ENCODE measurements around the gene APOM. TPM values are rescaled to one million over a fixed set of nuclear protein-coding genes. Genes with fewer than 3 reads are reported as not detected.

APOM gene
- total RNA-seq, 4 donors from 2014 or later, result 1.8 to 7.9 (median 2.4) TPM

DNA sequence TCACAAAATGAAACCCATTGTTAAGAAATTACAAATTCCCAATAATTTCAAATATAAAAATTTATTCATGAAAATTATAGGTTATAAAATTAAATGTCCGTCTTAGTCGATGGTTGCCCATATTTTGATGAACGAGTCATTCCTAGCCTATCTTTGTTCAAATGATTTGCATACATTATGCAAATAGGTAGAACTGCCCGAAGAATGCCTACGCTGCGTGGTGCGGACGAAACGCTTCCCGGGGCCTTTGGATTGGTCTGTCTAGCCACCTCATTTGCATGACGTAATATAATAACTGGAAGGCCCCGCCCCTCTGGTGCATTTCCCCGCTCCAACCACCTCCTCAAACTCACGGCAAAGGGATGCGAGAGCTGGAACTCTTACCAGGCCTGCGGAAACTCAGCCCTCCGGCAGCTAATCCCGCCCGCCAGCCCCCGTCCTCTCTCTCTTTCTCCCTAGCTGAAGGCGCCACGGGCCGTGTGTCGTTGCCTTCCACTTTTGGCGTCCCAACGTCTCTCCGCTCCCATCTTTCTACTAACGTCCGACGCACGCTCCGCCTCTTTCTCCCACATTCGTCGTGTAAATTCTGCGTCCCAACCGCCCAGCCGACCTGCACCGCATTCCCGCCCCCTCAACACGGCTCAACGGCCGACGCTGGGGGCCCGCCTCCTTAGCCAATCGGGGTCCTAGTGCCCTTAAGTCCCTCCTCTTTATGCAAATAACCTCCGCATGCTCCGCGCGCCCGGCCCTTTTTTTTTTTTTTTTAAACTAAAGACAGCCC is 35.7 kb upstream of the APOM start:
- ATAC-seq, result peak; percentile 86 to 87
- peak; percentile 97 to 99 for DNase-seq
- no peaks in the 10 kb centered on the region for H3K9me3 ChIP-seq
- TF ChIP-seq POLR2A (IDR thresholded peaks at IDR 0.05), result peak; percentile 69 to 90
- TF ChIP-seq, protein P1, sequence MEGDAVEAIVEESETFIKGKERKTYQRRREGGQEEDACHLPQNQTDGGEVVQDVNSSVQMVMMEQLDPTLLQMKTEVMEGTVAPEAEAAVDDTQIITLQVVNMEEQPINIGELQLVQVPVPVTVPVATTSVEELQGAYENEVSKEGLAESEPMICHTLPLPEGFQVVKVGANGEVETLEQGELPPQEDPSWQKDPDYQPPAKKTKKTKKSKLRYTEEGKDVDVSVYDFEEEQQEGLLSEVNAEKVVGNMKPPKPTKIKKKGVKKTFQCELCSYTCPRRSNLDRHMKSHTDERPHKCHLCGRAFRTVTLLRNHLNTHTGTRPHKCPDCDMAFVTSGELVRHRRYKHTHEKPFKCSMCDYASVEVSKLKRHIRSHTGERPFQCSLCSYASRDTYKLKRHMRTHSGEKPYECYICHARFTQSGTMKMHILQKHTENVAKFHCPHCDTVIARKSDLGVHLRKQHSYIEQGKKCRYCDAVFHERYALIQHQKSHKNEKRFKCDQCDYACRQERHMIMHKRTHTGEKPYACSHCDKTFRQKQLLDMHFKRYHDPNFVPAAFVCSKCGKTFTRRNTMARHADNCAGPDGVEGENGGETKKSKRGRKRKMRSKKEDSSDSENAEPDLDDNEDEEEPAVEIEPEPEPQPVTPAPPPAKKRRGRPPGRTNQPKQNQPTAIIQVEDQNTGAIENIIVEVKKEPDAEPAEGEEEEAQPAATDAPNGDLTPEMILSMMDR (IDR thresholded peaks at IDR 0.05 in 4 of 5, conservative IDR thresholded peaks at IDR 0.05 in 1 of 5), result no peak
- peaks cover 19 to 21% of the 10 kb centered on the region in 2 donors for H3K4me1 ChIP-seq
- in situ Hi-C loops (cut with MboI; ENCODE audit: low sequenced_read_pairs in 4 of 4) (no loop called here), intact Hi-C loops (cut with DNase I; ENCODE audit: low total_unique reads) (loop anchor here (1.0 to 10.0 kb wide), 6 partner anchors 32 to 1005 kb away; partner anchors contain the start of genes ATP6V1G2, BAG6, FKBPL and MRPS18B)
- peaks cover 0 to 23% of the 10 kb centered on the region in 2 donors for H3K36me3 ChIP-seq
- peak overlapping the region; percentile 62 to 95 (median 82) for H3K4me3 ChIP-seq
- peak overlapping the region; percentile 91 to 97 (median 96) for H3K27ac ChIP-seq
- H3K27me3 ChIP-seq, result no peaks in the 10 kb centered on the region

DNA sequence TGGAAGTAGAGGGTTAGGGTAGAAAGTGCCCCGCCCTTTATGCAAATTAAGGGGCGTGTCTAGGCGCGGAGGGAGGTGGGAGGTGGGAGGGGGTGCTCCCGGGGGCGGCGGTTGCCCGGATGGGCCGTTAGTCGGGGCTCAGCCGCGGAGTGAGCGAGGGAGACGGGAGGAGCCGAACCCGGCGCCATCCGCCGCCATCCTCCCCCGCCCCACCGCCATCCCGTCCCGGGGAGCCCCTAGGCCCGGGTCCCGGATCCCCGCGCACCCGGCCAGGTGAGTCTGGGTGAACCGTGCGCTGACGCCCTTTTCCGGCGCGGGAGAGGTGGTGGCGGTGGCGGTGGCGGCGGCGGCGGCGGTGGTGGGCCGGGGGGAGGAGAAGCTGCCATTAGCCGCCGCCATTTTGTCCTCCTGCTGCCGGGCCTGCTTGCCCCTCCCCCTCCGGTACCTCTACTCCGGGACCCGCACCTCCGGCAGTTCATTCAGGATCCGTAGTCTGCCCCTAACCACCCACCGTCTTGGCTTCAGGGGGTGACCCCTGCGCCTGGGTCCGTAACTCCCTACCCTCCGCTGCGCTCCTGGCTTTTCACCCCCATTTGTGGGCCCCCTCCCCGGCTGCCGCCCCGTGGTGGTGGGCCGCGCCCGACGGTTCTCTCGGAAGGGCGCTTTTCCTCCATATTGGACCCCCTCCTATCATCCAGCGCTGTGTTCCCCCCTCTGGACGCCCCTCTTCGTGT is 34.9 kb upstream of the APOM start, which contains the start of gene PRRC2A:
PRRC2A (plus strand) TSS at position 130 of the 734 bp plus-strand sequence. CDS start 2,075 bp downstream, outside the sequence.
- Histone ChIP-seq H3K4me1 (peaks cover 19 to 21% of the 10 kb centered on the region in 2 donors), H3K36me3 (peaks cover 0 to 31% of the 10 kb centered on the region in 2 donors), H3K4me3 (peak within 1 kb of the TSS; percentile 69 to 95 (median 82)), H3K27ac (peak within 1 kb of the TSS; percentile 91 to 97 (median 96)), H3K9me3 (no peaks in the 10 kb centered on the region), H3K27me3 (no peaks in the 10 kb centered on the region)
- peak; percentile 53 to 82 for TF ChIP-seq POLR2A (IDR thresholded peaks at IDR 0.05)
- TF ChIP-seq, protein P1 (IDR thresholded peaks at IDR 0.05 in 4 of 5, conservative IDR thresholded peaks at IDR 0.05 in 1 of 5), result no peak
- peak; percentile 53 to 87 for ATAC-seq
- in situ Hi-C loops (cut with MboI; ENCODE audit: low sequenced_read_pairs in 4 of 4) (no loop called here), intact Hi-C loops (cut with DNase I; ENCODE audit: low total_unique reads) (loop anchor here (1.0 to 10.0 kb wide), 6 partner anchors 32 to 1006 kb away; partner anchors contain the start of genes ATP6V1G2, BAG6, FKBPL and MRPS18B)
- DNase-seq, result peak; percentile 77 to 95

DNA sequence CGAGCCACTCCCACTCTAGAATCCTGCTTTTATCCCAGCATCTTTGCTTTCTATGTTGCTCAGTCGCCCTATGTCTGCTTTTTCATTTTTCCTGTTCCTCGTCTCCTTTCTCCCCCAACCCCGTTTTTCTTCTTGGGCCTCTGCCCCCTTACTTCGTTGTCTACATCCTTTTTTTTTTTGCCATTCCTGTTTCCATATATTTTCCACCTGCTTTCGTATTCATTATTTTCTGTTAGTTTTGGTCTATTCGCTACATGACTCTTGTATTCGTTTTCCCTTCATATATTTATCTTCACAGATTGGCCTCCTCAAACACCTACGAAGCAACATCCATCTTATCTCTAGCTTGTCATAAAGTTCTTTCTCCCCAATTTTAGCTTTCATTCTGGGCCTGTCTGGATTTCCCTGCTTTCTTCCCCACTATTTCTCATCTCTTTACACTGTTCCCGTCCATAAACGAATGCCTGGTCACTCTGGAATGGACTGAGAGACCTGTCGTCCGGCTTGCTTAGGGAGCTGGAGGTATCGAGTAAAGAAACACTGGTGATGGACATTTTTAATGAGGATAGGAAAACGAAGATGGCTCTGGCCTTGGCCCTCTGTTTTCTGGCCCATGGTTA is 34.3 kb upstream of the APOM start:
- peak overlapping the region; percentile 69 to 95 (median 82) for H3K4me3 ChIP-seq
- in situ Hi-C loops (cut with MboI; ENCODE audit: low sequenced_read_pairs in 4 of 4) (no loop called here), intact Hi-C loops (cut with DNase I; ENCODE audit: low total_unique reads) (loop anchor here (2.0 to 10.0 kb wide), 2 partner anchors 75 to 1007 kb away; partner anchors contain the start of genes ATP6V1G2, MRPS18B, NFKBIL1 and PPP1R10)
- no peaks in the 10 kb centered on the region for H3K27me3 ChIP-seq
- H3K36me3 ChIP-seq, result peaks cover 3 to 38% of the 10 kb centered on the region in 2 donors
- peaks cover 19 to 21% of the 10 kb centered on the region in 2 donors for H3K4me1 ChIP-seq
- no peak for DNase-seq
- no peaks in the 10 kb centered on the region for H3K9me3 ChIP-seq
- TF ChIP-seq, protein P1 (IDR thresholded peaks at IDR 0.05 in 4 of 5, conservative IDR thresholded peaks at IDR 0.05 in 1 of 5), result no peak
- no peak for TF ChIP-seq POLR2A (IDR thresholded peaks at IDR 0.05)
- peak overlapping the region; percentile 91 to 97 (median 96) for H3K27ac ChIP-seq
- ATAC-seq, result no peak

DNA sequence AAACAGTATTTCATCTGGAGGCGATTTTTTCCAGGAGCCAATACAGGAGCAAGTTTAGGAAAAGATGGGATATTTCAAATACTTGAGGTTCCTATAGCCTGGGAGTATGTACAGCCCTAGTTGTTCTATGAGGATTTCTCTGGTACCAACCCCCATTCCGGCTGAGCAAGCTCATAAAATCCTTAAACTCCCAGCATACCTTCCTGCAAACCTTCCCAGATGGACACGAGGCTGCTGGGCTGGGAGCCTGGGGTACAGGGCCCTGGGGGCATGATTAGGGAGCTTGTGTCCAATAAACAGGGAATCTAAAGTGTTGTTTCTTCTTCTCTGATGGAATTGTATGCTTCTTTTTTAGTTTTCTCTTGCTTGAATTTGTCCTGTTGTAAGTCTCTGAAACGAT is 33.7 kb upstream of the APOM start:
- ATAC-seq (no peak), DNase-seq (no peak)
- H3K36me3 ChIP-seq, result peaks cover 5 to 43% of the 10 kb centered on the region in 2 donors
- peaks cover 19 to 21% of the 10 kb centered on the region in 2 donors for H3K4me1 ChIP-seq
- intact Hi-C loops (cut with DNase I; ENCODE audit: low total_unique reads) (loop anchor here (2.0 to 10.0 kb wide), 2 partner anchors 75 to 1007 kb away; partner anchors contain the start of genes ATP6V1G2, MRPS18B, NFKBIL1 and PPP1R10), in situ Hi-C loops (cut with MboI; ENCODE audit: low sequenced_read_pairs in 4 of 4) (no loop called here)
- H3K27me3 ChIP-seq, result no peaks in the 10 kb centered on the region
- no peak for TF ChIP-seq POLR2A (IDR thresholded peaks at IDR 0.05)
- TF ChIP-seq, protein P1 (IDR thresholded peaks at IDR 0.05 in 4 of 5, conservative IDR thresholded peaks at IDR 0.05 in 1 of 5), result no peak
- H3K9me3 ChIP-seq, result no peaks in the 10 kb centered on the region
- peak overlapping the region; percentile 91 to 97 (median 96) for H3K27ac ChIP-seq
- H3K4me3 ChIP-seq, result peak overlapping the region in 3 of 4 donors; percentile 69 to 85 (median 79)
